Mesendoderm (in vitro differentiated cells): ENCODE results near the gene PGAP6.

Source experiments
- DNase-seq: peaks from one replicate; pipeline ENCODE4 v3.0.0; 2013
- H2AK5ac ChIP-seq: 2 replicates; pipeline ENCODE4 v1.6.1; 2013; ENCODE audit warnings: low read length, inconsistent platforms
- H2BK120ac ChIP-seq: 2 replicates; pipeline ENCODE4 v1.6.1; 2013; ENCODE audit warnings: low read depth, mild to moderate bottlenecking, low read length, moderate library complexity, mixed read lengths
- H2BK15ac ChIP-seq: replicated peaks from 2 replicates; pipeline ENCODE4 v1.6.1; 2013; ENCODE audit warnings: low read depth, mild to moderate bottlenecking, moderate library complexity
- H2BK5ac ChIP-seq: 2 replicates; pipeline ENCODE4 v1.6.1; 2013; ENCODE audit warnings: low read length, inconsistent platforms
- H3K18ac ChIP-seq: 2 replicates; pipeline ENCODE4 v1.6.1; 2013; ENCODE audit warnings: mild to moderate bottlenecking, low read length, mixed read lengths
- H3K23ac ChIP-seq: one replicate; pipeline ENCODE4 v1.6.1; 2013; ENCODE audit warnings: low read length
- H3K27ac ChIP-seq: 2 replicates; pipeline ENCODE4 v1.5.1; 2013; ENCODE audit warnings: low read depth, mild to moderate bottlenecking, inconsistent platforms, low read length, moderate library complexity
- H3K27me3 ChIP-seq: 2 replicates; pipeline ENCODE4 v1.6.1; 2013; ENCODE audit warnings: low read length, control low read depth, mild to moderate bottlenecking, inconsistent platforms; ENCODE audit not compliant: insufficient read depth, poor library complexity
- H3K36me3 ChIP-seq: 2 replicates; pipeline ENCODE4 v1.6.1; 2013; ENCODE audit warnings: low read length, inconsistent platforms; ENCODE audit not compliant: control insufficient read depth, insufficient read depth
- H3K4ac ChIP-seq: one replicate; pipeline ENCODE4 v1.6.1; 2013; ENCODE audit warnings: low read depth, mild to moderate bottlenecking, low read length, moderate library complexity
- H3K4me1 ChIP-seq: 2 replicates; pipeline ENCODE4 v1.6.1; 2013; ENCODE audit warnings: low read depth, low read length, inconsistent platforms; ENCODE audit not compliant: control insufficient read depth
- H3K4me2 ChIP-seq: 2 replicates; pipeline ENCODE4 v1.6.1; 2013; ENCODE audit warnings: low read length
- H3K4me3 ChIP-seq: 2 replicates; pipeline ENCODE4 v1.5.1; 2013; ENCODE audit warnings: mild to moderate bottlenecking, low read length
- H3K56ac ChIP-seq: one replicate; pipeline ENCODE4 v1.6.1; 2013; ENCODE audit warnings: low read length
- H3K79me1 ChIP-seq: 2 replicates; pipeline ENCODE4 v1.6.1; 2013; ENCODE audit warnings: low read length, inconsistent platforms
- H3K79me2 ChIP-seq: 2 replicates; pipeline ENCODE4 v1.6.1; 2013; ENCODE audit warnings: mild to moderate bottlenecking, low read length; ENCODE audit not compliant: control insufficient read depth, insufficient read depth
- H3K9ac ChIP-seq: 2 replicates; pipeline ENCODE4 v1.6.1; 2013; ENCODE audit warnings: low read length, inconsistent platforms
- H4K5ac ChIP-seq: one replicate; pipeline ENCODE4 v1.6.1; 2013; ENCODE audit warnings: low read length
- H4K8ac ChIP-seq: one replicate; pipeline ENCODE4 v1.6.1; 2013; ENCODE audit warnings: low read depth, mild to moderate bottlenecking, control low read depth, low read length, moderate library complexity
- WGBS: extraction: QIAGEN DNeasy Blood & Tissue Kit; methylation state at CpG from one replicate; pipeline ENCODE4 v1.1.7; 2013; ENCODE audit warnings: low lambda C conversion rate, missing lambda C conversion rate; ENCODE audit not compliant: insufficient coverage; ENCODE audit errors: extremely low coverage; 5-methylcytosine and 5-hydroxymethylcytosine counted together

Gene PGAP6

DNA sequence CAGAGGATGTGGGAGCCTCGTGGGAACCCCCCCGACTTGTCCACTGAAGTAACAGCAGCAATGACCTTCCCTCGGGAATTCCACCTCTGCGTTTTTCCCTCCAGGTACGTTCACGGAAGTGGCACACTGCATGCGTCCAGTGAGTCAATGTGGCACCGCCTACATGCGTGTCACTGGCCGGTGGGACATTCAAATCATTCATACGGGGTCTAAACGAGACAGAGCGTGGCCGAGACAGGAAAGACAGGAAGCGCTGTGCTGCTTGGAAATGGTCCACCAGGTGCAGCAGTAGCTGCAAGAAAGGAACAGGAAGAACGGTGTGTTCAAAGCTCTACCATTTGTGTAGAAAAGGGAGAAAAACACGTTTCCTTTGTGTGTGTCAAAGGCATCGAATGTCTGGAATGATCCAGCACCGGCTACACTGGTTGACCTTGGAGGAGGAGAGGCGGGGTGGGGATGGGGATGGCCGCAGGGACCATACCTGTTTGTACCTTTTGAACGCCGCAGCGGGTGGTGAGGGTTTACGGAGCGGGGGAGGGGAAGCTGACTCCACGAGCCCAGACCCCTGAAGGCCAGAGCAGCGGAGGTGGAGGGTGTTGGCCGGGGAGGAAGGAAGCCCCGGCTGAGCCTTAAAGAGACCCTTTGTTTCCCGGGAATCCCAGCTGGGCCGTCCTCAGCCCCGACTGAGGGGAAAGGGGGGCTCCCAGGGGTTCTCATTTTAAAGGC, 1.7 kb upstream of the PGAP6 start:
- Histone ChIP-seq H4K5ac (no peak overlapping the region), H4K8ac (no peak overlapping the region), H3K79me2 (peaks cover 23% of the 10 kb centered on the region), H3K56ac (peak overlapping the region; percentile 74), H3K23ac (no peak overlapping the region), H2BK120ac (no peak overlapping the region), H3K27me3 (no peaks in the 10 kb centered on the region), H3K4me2 (peak overlapping the region; percentile 34), H3K79me1 (peaks cover 11% of the 10 kb centered on the region), H2AK5ac (no peak overlapping the region), H3K36me3 (no peaks in the 10 kb centered on the region), H3K4me1 (peaks cover 4% of the 10 kb centered on the region), H3K4ac (no peak overlapping the region), H3K18ac (peak overlapping the region; percentile 19), H3K9ac (peak overlapping the region; percentile 47), H3K27ac (peak overlapping the region; percentile 42), H2BK15ac (no peak overlapping the region), H2BK5ac (no peak overlapping the region), H3K4me3 (no peak overlapping the region)
- DNase-seq, result peak; percentile 80
- WGBS, result no CpG with 5 or more reads among the region's 33 CpGs

GRCh38 chr16:381012-381788, 578 bp downstream of the PGAP6 start:
- peaks cover 12% of the 10 kb centered on the region for H3K79me1 ChIP-seq
- no peak for DNase-seq
- no CpG with 5 or more reads among the region's 73 CpGs for WGBS
- no peak overlapping the region for H4K5ac ChIP-seq
- H3K79me2 ChIP-seq, result peaks cover 25% of the 10 kb centered on the region
- H3K4me2 ChIP-seq, result peak overlapping the region; percentile 93
- H3K27me3 ChIP-seq, result no peaks in the 10 kb centered on the region
- no peak overlapping the region for H2AK5ac ChIP-seq
- peak overlapping the region; percentile 84 for H2BK5ac ChIP-seq
- peak overlapping the region; percentile 77 for H4K8ac ChIP-seq
- peak overlapping the region; percentile 10 for H2BK15ac ChIP-seq
- peaks cover 3% of the 10 kb centered on the region for H3K36me3 ChIP-seq
- H3K18ac ChIP-seq, result peak overlapping the region; percentile 89
- peak overlapping the region; percentile 97 for H3K9ac ChIP-seq
- peak overlapping the region; percentile 82 for H3K4me3 ChIP-seq
- peak overlapping the region; percentile 70 for H3K27ac ChIP-seq
- peak overlapping the region; percentile 100 for H3K23ac ChIP-seq
- H3K4ac ChIP-seq, result peak overlapping the region; percentile 97
- H3K4me1 ChIP-seq, result peaks cover 4% of the 10 kb centered on the region
- peak overlapping the region; percentile 46 for H2BK120ac ChIP-seq
- H3K56ac ChIP-seq, result peak overlapping the region; percentile 95

DNA sequence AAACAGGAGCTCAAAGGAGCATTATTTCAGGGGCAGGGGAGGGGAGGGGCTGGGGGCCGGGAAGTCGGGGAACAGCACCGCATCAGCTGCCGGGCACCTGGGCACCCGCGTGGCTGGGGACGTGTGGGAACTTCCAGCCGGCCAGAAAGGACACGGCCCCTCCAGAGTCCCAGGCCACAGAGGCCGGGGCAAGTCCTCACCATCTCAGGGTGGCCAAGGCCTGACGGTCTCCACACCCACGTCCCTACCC, 1.1 kb downstream of the PGAP6 start:
- Histone ChIP-seq H3K56ac (peak overlapping the region; percentile 95), H3K27ac (peak overlapping the region; percentile 70)
- WGBS, result no CpG with 5 or more reads among the region's 12 CpGs

GRCh38 chr16:379961-380761, 1.6 kb downstream of the PGAP6 start:
- peaks cover 12% of the 10 kb centered on the region for H3K79me1 ChIP-seq
- WGBS, result no CpG with 5 or more reads among the region's 27 CpGs

More for the DNA sequence above, 1.1 kb downstream of the PGAP6 start:
- DNase-seq, result no peak
- Histone ChIP-seq H3K18ac (no peak overlapping the region), H2BK5ac (peak overlapping the region; percentile 84), H3K36me3 (peaks cover 7% of the 10 kb centered on the region), H2AK5ac (no peak overlapping the region), H4K8ac (no peak overlapping the region), H2BK15ac (no peak overlapping the region), H2BK120ac (no peak overlapping the region), H3K9ac (peak overlapping the region; percentile 97), H3K4me3 (peak overlapping the region; percentile 82), H3K79me1 (peaks cover 12% of the 10 kb centered on the region), H3K4ac (peak overlapping the region; percentile 5), H3K4me2 (peak overlapping the region; percentile 93), H3K27me3 (no peaks in the 10 kb centered on the region), H3K23ac (peak overlapping the region; percentile 100), H4K5ac (no peak overlapping the region), H3K79me2 (peaks cover 25% of the 10 kb centered on the region), H3K4me1 (peaks cover 4% of the 10 kb centered on the region)

GRCh38 chr16:379183-379960, 2.4 kb downstream of the PGAP6 start:
- Histone ChIP-seq H3K27me3 (no peaks in the 10 kb centered on the region), H3K79me2 (peaks cover 25% of the 10 kb centered on the region), H4K8ac (no peak overlapping the region), H2BK5ac (no peak overlapping the region), H2BK15ac (no peak overlapping the region), H3K4me2 (no peak overlapping the region), H3K79me1 (peaks cover 12% of the 10 kb centered on the region), H3K27ac (no peak overlapping the region), H2BK120ac (no peak overlapping the region), H2AK5ac (no peak overlapping the region), H4K5ac (no peak overlapping the region), H3K9ac (peak overlapping the region; percentile 51), H3K23ac (peak overlapping the region; percentile 80), H3K4me3 (no peak overlapping the region), H3K56ac (peak overlapping the region; percentile 56), H3K4me1 (peaks cover 4% of the 10 kb centered on the region), H3K18ac (no peak overlapping the region), H3K4ac (no peak overlapping the region), H3K36me3 (peaks cover 11% of the 10 kb centered on the region)
- WGBS, result no CpG with 5 or more reads among the region's 16 CpGs
- peak; percentile 84 for DNase-seq

More at GRCh38 chr16:379961-380761, 1.6 kb downstream of the PGAP6 start:
- peak overlapping the region; percentile 97 for H3K9ac ChIP-seq
- no peak overlapping the region for H4K5ac ChIP-seq
- H3K4ac ChIP-seq, result no peak overlapping the region
- H3K4me3 ChIP-seq, result no peak overlapping the region
- H3K36me3 ChIP-seq, result peaks cover 7% of the 10 kb centered on the region
- peak overlapping the region; percentile 80 for H3K23ac ChIP-seq
- H3K27ac ChIP-seq, result no peak overlapping the region
- no peak overlapping the region for H2BK15ac ChIP-seq
- no peaks in the 10 kb centered on the region for H3K27me3 ChIP-seq
- no peak overlapping the region for H3K4me2 ChIP-seq
- no peak for DNase-seq
- no peak overlapping the region for H2BK120ac ChIP-seq
- H3K4me1 ChIP-seq, result peaks cover 4% of the 10 kb centered on the region
- no peak overlapping the region for H3K18ac ChIP-seq
- no peak overlapping the region for H2BK5ac ChIP-seq
- no peak overlapping the region for H2AK5ac ChIP-seq
- H3K79me2 ChIP-seq, result peaks cover 25% of the 10 kb centered on the region
- H4K8ac ChIP-seq, result no peak overlapping the region
- H3K56ac ChIP-seq, result peak overlapping the region; percentile 95
